GM23338 (cell line): ENCODE data around the gene CCNA1. TPM values are rescaled to one million over a fixed set of nuclear protein-coding genes. Genes with fewer than 3 reads are reported as not detected.

Experiments
- ATAC-seq: fragments of 200-7000 bp; cut with Tn5 transposase; 3 replicates; pipeline ENCODE4 v1.9.1; 2020
- DNase-seq: peaks from one replicate; pipeline ENCODE4 v3.0.0-alpha.2; 2015; ENCODE audit warnings: low spot score
- H2AFZ ChIP-seq: fragments of 200-600 bp; sonication (generic); 2 replicates; pipeline ENCODE4 v1.8.0; 2016; ENCODE audit warnings: antibody characterized with exemption, mild to moderate bottlenecking, moderate library complexity
- H3F3A ChIP-seq: fragments of 200-600 bp; sonication (generic); replicated peaks from 2 replicates; pipeline ENCODE4 v1.8.0; 2017; ENCODE audit warnings: antibody characterized with exemption, mixed run types, low read depth
- H3K27ac ChIP-seq: fragments of 200-600 bp; sonication (generic); 2 replicates; pipeline ENCODE4 v1.6.1; 2016; ENCODE audit warnings: low read depth
- H3K27me3 ChIP-seq: fragments of 200-600 bp; sonication (generic); 2 replicates; pipeline ENCODE4 v1.8.0; 2016; ENCODE audit warnings: mild to moderate bottlenecking, mixed run types, moderate library complexity; ENCODE audit not compliant: insufficient read depth
- H3K36me3 ChIP-seq: fragments of 200-600 bp; sonication (generic); 2 replicates; pipeline ENCODE4 v1.8.0; 2016; ENCODE audit warnings: mild to moderate bottlenecking; ENCODE audit not compliant: insufficient read depth
- H3K4me1 ChIP-seq: fragments of 200-600 bp; sonication (generic); 2 replicates; pipeline ENCODE4 v1.8.0; 2016; ENCODE audit warnings: mild to moderate bottlenecking, moderate library complexity; ENCODE audit not compliant: insufficient read depth
- H3K4me2 ChIP-seq: fragments of 200-600 bp; sonication (generic); 2 replicates; pipeline ENCODE4 v1.7.1; 2017; ENCODE audit warnings: mixed run types
- H3K4me3 ChIP-seq: fragments of 200-600 bp; sonication (generic); 2 replicates; pipeline ENCODE4 v1.6.1; 2016; ENCODE audit warnings: mixed run types
- H3K79me2 ChIP-seq: fragments of 200-600 bp; sonication (generic); replicated peaks from 2 replicates; pipeline ENCODE4 v1.8.0; 2017; ENCODE audit warnings: mild to moderate bottlenecking; ENCODE audit not compliant: insufficient read depth
- H3K9me2 ChIP-seq: fragments of 200-600 bp; sonication (generic); 2 replicates; pipeline ENCODE4 v1.8.0; 2017; ENCODE audit not compliant: insufficient read depth
- H4K20me1 ChIP-seq: fragments of 200-600 bp; sonication (generic); replicated peaks from 2 replicates; pipeline ENCODE4 v1.8.0; 2017; ENCODE audit warnings: mild to moderate bottlenecking; ENCODE audit not compliant: insufficient read depth
- H3K27ac Mint-ChIP-seq: 2 replicates; pipeline ENCODE4 v1.8.0; 2020; ENCODE audit warnings: inconsistent platforms, mild to moderate bottlenecking, moderate library complexity, mixed read lengths
- H3K27me3 Mint-ChIP-seq: 3 replicates; pipeline ENCODE4 v1.8.0; 2022; ENCODE audit warnings: low read depth, mild to moderate bottlenecking, moderate library complexity, mixed read lengths, inconsistent platforms; ENCODE audit not compliant: insufficient read depth, poor library complexity
- H3K36me3 Mint-ChIP-seq: 3 replicates; pipeline ENCODE4 v1.8.0; 2021; ENCODE audit warnings: low read depth, mild to moderate bottlenecking, inconsistent platforms, moderate library complexity, mixed read lengths
- H3K4me1 Mint-ChIP-seq: 3 replicates; pipeline ENCODE4 v1.8.0; 2020; ENCODE audit warnings: mild to moderate bottlenecking, inconsistent platforms, mixed read lengths
- H3K4me3 Mint-ChIP-seq: 3 replicates; pipeline ENCODE4 v1.8.0; 2021; ENCODE audit warnings: moderate library complexity, mild to moderate bottlenecking, inconsistent platforms, mixed read lengths
- H3K9me3 Mint-ChIP-seq: 3 replicates; pipeline ENCODE4 v1.8.0; 2020; ENCODE audit warnings: moderate library complexity, mild to moderate bottlenecking, inconsistent platforms, mixed read lengths
- CREB1 ChIP-seq: fragments of 250-450 bp; sonication (Bioruptor Pico); IDR thresholded peaks from 2 replicates; pipeline ENCODE4 v1.5.0; 2020; ENCODE audit warnings: low read depth, mild to moderate bottlenecking, moderate library complexity
- CTCF ChIP-seq, 2 experiments: fragments of 200-600 bp in 1 of 2; sonication (generic) in 1 of 2; conservative IDR thresholded peaks; 2 replicates each; pipeline versions ENCODE4 v1.5.1 to v1.6.1; 2016 to 2017; ENCODE audit warnings: antibody characterized with exemption in 2 of 2, low read depth in 2 of 2, mild to moderate bottlenecking in 2 of 2, moderate library complexity in 1 of 2
- EZH2 ChIP-seq: fragments of 200-600 bp; sonication (generic); IDR thresholded peaks from one replicate; pipeline ENCODE4 v1.8.0; 2017; ENCODE audit warnings: antibody characterized with exemption, mild to moderate bottlenecking, low read depth; ENCODE audit not compliant: unreplicated experiment
- EZH2phosphoT487 ChIP-seq: fragments of 200-600 bp; sonication (generic); IDR thresholded peaks from one replicate; pipeline ENCODE4 v1.8.1; 2018; ENCODE audit warnings: antibody characterized with exemption; ENCODE audit not compliant: unreplicated experiment
- JUNB ChIP-seq: IDR thresholded peaks from one replicate; pipeline ENCODE4 v1.6.1; 2016; ENCODE audit warnings: antibody characterized with exemption; ENCODE audit not compliant: unreplicated experiment
- NANOG ChIP-seq: IDR thresholded peaks from 2 replicates; pipeline ENCODE4 v1.6.1; 2016; ENCODE audit warnings: antibody characterized with exemption, borderline replicate concordance
- POLR2AphosphoS5 ChIP-seq: IDR thresholded peaks from 2 replicates; pipeline ENCODE4 v1.6.1; 2016; ENCODE audit warnings: antibody characterized with exemption, low read depth
- REST ChIP-seq: IDR thresholded peaks from one replicate; pipeline ENCODE4 v1.6.1; 2018; ENCODE audit warnings: antibody characterized with exemption; ENCODE audit not compliant: unreplicated experiment
- STAT1 ChIP-seq: IDR thresholded peaks from one replicate; pipeline ENCODE4 v1.6.1; 2016; ENCODE audit warnings: antibody characterized with exemption; ENCODE audit not compliant: unreplicated experiment
- ZNF114 ChIP-seq: fragments of 250-450 bp; sonication (Bioruptor Pico); IDR thresholded peaks from 2 replicates; pipeline ENCODE4 v1.5.0; 2020; ENCODE audit warnings: mild to moderate bottlenecking, moderate library complexity
- ZNF331 ChIP-seq: fragments of 250-450 bp; sonication (Bioruptor Pico); IDR thresholded peaks from 2 replicates; pipeline ENCODE4 v1.5.0; 2020; ENCODE audit warnings: low read depth, mild to moderate bottlenecking, moderate library complexity
- ZNF462 ChIP-seq: fragments of 250-450 bp; sonication (Bioruptor Pico); IDR thresholded peaks from 2 replicates; pipeline ENCODE4 v1.5.0; 2020; ENCODE audit warnings: mild to moderate bottlenecking, moderate library complexity
- polyA plus RNA-seq: library from polyadenylated mRNA; unstranded; fragments of >200 nt; fragmentation: Nextera tagmentation; extraction: Ambion mirVana; gene quantifications from 2 replicates; pipeline ENCODE4 v1.2.1, GENCODE V29; 2016
- total RNA-seq: library from RNA; depleted of rRNA; stranded (reverse); fragments of >200 nt; shearing (Covaris generic); gene quantifications from 2 replicates; pipeline ENCODE4 v1.2.3, GENCODE V29; 2014
- TF ChIP-seq, protein P1 (sequence below): IDR thresholded peaks from 2 replicates; pipeline ENCODE4 v1.6.1; 2016; ENCODE audit warnings: antibody characterized with exemption

The CCNA1 gene
- total and polyA plus RNA-seq, 2 experiments from 2014 or later = 3.8 to 7.4 TPM

- peaks cover 10% of the 10 kb centered on the region for H3K4me1 Mint-ChIP-seq
- Histone ChIP-seq H3K4me1 (peaks cover 8% of the 10 kb centered on the region; the same call in 1 of the 2 replicates), H3F3A (no peaks in the 10 kb centered on the region), H4K20me1 (no peaks in the 10 kb centered on the region), H3K4me2 (no peak overlapping the region), H3K27me3 (no peaks in the 10 kb centered on the region), H2AFZ (no peak overlapping the region), H3K79me2 (no peaks in the 10 kb centered on the region), H3K4me3 (no peak overlapping the region), H3K36me3 (no peaks in the 10 kb centered on the region), H3K9me2 (no peaks in the 10 kb centered on the region), H3K27ac (no peak overlapping the region)
- no peaks in the 10 kb centered on the region; the same call in 2 of the 3 replicates for H3K9me3 Mint-ChIP-seq
- H3K36me3 Mint-ChIP-seq = no peaks in the 10 kb centered on the region
- TF ChIP-seq STAT1 = no peak
- TF ChIP-seq ZNF114 (CRISPR knock-in tag) = no peak
- no peak for TF ChIP-seq EZH2
- no peak for TF ChIP-seq POLR2AphosphoS5
- TF ChIP-seq ZNF462 (CRISPR knock-in tag) = no peak
- no peak for TF ChIP-seq ZNF331 (CRISPR knock-in tag)
- TF ChIP-seq JUNB = no peak
- no peak for TF ChIP-seq REST
- TF ChIP-seq, protein P1, sequence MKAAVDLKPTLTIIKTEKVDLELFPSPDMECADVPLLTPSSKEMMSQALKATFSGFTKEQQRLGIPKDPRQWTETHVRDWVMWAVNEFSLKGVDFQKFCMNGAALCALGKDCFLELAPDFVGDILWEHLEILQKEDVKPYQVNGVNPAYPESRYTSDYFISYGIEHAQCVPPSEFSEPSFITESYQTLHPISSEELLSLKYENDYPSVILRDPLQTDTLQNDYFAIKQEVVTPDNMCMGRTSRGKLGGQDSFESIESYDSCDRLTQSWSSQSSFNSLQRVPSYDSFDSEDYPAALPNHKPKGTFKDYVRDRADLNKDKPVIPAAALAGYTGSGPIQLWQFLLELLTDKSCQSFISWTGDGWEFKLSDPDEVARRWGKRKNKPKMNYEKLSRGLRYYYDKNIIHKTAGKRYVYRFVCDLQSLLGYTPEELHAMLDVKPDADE = no peak
- no peak for TF ChIP-seq CTCF (conservative IDR thresholded peaks at IDR 0.05; ENCODE audit: low read depth in 2 of 2)
- TF ChIP-seq EZH2phosphoT487 = no peak
- TF ChIP-seq NANOG = no peak
- TF ChIP-seq CREB1 (CRISPR knock-in tag) = no peak
- H3K4me3 Mint-ChIP-seq = no peak overlapping the region
- DNase-seq = no peak
- no peak for ATAC-seq
- H3K27ac Mint-ChIP-seq = no peak overlapping the region
- no peaks in the 10 kb centered on the region for H3K27me3 Mint-ChIP-seq
These were observed 57.8 kb downstream of the CCNA1 start for GRCh38 chr13:36490055-36490454.
